GM19035 (cell line): ENCODE results near the gene VASP.

Experiments
- ATAC-seq: cut with Tn5 transposase; IDR thresholded peaks from one replicate; pipeline ENCODE4 v1.9.1; 2021; ENCODE audit not compliant: unreplicated experiment

VASP gene

DNA sequence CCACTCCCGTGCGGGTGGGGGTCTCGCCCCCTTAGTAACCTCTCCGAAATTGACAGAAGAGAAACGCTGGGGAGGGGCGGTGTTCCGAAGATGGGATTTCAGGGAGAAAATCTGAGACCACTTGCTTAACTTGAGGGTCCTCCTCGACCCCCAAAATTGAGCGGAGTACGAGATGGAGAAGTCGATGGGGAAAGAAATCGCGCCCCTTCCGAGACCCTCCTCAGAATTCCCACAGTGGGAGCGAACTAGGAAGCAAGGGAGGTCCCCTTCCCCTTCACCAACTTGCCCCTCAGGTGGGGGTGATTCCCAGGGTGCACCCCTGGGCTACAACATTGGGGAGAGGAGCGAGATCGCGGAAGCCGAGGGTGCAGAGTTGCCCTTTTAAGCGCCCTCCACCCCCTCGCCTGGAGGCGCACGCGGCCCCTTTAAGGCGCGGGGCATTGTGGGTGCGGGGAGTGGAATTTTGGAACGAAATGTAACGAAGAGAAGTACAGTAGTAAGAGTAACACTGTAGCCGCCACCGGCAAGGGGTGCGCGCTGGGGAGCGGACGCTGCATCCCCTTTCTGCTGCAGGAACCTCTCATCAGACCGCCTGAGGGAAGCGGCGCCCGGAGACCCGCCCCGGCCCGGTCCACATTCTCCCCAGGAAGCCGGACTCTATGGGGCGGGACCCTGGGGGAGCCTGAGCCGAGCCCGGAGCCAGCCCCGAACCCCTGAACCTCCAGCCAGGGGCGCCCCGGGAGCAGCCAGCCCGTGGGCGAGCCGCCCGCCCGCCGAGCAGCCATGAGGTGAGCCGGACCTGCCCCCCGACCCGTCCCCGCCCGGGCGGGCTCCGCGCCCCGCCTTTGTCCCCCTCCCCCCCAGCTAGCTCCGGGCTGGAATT, at the start of gene VASP:
Gene VASP (plus strand): TSS at position 491 of the 883 bp plus-strand sequence. CDS start 293 bp downstream, at position 784.
- ATAC-seq: peak; percentile 50

DNA sequence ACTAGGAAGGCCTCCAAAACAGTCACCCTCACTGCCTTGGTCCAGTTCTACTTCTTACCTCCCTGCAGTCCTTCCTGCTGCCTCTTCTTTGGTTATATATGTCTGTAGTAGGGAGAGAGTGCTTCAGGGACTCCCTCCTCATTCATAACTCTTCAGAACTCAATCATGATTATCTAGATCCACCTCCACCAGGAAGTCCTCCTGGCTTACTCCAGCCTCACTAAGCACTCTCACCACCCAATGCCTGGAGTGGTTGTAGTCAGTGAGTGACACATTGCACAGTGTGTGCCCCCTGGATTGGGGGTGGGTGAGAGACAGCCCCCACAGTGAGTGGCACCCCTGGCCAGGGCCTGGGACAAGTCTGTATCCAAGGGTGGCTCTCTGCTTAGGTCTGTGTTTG, 49.5 kb upstream of the VASP start:
- ATAC-seq: no peak

DNA sequence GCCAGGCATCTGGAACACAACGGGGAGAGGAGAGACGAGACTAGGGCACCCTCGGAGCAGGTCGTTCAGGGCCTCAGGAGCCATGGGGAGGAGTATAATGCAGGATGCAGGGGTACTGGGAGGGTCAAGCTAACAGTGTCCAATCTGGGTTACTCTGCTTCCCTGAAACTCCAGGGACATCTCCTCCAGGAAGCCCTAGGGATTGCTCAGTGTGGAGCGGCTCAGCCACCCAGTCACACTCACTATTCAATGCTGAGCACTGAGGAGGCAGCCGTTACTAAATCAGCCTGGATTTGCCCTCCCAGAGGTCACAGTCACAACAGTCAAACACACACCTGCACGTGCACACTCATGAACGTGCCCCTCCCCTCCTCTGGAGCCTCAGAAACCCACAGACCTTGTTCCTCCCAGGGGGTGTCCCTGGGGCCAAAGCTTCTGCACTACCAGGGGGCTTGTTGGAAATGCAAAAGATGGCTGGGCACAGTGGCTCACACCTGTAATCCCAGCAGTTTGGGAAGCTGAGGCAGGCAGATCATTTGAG, 46.4 kb upstream of the VASP start:
- no peak for ATAC-seq

DNA sequence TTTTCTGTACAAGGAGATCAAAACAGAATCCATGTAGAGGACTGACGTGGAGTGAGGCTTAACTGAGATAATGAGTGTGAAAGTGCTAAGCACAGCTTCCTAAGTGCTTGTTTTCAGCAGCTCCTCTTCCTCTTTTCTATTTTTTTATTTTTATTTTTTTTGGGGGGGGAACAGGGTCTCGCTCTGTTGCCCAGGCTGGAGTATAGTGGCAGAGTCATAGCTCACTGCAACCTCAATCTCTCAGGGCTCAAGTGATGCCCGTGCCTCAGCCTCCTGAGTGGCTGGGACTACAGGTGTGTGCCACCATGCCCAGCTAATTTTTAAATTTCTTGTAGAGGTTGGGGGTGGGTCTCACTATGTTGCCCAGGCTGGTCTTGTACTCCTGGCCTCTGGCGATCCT, 45.1 kb upstream of the VASP start:
- ATAC-seq: no peak

DNA sequence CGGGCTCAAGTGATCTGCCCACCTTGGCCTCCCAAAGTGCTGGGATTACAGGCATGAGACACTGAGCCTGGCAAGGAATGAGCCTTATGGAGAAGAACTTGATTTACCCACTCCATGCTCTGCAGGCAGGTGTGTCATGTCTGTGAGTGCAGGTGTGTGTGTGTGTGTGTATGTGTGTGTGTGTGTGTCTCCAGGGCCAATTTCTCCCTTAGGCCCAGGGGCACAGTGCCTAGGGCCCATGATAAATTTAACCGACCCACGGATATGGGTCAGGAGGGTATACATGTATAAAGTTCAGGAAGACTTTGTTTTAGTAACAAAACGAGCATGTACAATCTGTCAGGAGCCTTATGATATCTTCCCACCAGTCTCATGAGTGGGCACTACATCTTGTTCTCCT, 44.0 kb upstream of the VASP start:
- no peak for ATAC-seq

DNA sequence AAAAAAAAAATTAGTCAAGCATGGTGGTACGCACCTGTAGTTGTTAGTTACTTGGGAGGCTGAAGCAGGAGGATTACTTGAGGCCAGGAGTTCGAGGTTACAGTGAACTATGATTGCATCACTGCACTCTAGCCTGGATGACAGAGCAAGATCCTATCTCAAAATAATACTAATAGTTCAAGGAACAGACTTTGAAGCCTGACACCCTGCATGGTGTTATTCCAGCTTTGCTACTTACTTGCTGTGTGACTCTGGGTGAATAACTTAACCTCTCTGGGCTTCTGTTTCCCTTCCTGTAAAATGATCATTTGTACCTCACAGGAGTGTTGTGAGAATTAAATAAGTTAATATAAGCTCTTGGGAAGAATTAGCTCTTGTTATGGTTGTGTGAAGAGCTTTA, 43.0 kb upstream of the VASP start:
- ATAC-seq: no peak

DNA sequence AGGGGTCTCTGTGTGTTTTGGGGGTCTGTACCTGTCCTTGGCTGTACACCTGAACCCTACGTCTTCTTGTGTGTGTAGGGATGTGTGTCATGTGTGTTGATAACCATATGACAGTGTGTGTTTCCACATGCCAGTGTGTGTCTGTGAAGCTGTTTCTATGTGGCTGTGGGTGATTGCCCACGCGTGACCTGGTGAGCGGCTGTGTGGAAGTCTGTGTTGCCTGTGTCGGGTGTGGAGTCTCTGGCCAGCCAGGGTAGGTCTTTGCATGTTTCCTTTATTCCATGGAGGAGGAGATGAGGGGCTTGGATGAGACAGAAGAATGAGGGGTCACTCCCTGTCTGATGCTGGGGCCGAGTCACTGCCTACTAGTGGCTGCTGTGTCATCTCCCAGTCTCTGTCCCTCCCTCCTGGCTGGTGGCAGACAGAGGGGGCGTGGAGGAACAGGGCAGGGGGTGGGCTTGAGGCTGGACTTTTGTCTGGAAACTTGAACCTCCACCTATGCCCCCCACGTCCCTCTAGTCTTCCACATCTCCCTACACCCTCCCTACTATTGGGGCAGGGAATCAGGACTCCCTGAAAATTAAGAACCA, 42.3 kb upstream of the VASP start:
- no peak for ATAC-seq

DNA sequence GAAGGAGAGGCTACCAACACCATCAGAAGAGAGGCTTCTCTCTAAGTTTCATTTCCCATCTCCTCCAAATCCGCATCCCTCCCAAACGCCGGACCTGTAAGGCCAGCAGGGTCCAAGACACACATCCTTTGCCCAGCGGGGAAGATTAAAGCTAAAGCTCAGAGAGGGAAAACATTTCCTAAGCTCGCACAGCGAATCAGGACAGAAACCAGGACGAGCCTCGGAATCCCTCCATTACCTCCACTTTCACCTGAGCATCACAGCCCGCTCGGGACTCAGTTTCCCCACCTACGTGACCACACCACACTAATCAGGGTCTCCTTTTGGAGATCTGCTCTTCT, 40.2 kb upstream of the VASP start:
- ATAC-seq: no peak

DNA sequence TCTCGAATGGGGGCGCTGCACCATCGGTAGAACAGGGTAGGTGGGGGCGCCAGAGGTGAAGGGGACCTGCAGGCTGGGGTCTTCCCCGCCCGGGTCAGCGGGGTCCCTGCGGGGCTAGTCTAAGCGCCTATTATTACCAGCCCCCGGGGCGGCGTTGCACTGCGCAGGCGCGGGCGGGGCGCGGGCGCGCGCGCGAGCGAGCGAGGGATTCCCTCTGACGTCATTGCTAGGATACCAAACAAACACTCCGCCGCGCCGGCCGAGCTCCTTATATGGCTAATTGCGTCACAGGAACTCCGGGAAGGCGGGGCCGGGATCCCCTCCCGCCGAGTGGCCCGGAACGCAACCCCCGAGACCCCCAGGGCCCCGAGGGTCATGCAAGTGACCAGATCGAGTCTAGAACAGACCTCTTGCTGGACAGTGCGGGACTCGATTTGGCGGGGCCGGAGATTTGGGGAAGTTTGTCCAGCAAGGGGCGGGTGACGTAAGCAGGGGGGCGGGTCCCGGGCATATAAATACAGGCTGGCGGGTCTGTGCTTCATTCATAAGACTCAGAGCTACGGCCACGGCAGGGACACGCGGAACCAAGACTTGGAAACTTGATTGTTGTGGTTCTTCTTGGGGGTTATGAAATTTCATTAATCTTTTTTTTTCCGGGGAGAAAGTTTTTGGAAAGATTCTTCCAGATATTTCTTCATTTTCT, 39.7 kb upstream of the VASP start, which contains the start of gene FOSB:
Gene FOSB (plus strand): TSS at position 541 of the 703 bp plus-strand sequence. CDS start 591 bp downstream, outside the sequence.
- peak; percentile 52 for ATAC-seq

DNA sequence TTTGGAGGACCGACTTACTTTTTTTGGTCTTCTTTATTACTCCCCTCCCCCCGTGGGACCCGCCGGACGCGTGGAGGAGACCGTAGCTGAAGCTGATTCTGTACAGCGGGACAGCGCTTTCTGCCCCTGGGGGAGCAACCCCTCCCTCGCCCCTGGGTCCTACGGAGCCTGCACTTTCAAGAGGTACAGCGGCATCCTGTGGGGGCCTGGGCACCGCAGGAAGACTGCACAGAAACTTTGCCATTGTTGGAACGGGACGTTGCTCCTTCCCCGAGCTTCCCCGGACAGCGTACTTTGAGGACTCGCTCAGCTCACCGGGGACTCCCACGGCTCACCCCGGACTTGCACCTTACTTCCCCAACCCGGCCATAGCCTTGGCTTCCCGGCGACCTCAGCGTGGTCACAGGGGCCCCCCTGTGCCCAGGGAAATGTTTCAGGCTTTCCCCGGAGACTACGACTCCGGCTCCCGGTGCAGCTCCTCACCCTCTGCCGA, 39.1 kb upstream of the VASP start:
- ATAC-seq: peak; percentile 4

DNA sequence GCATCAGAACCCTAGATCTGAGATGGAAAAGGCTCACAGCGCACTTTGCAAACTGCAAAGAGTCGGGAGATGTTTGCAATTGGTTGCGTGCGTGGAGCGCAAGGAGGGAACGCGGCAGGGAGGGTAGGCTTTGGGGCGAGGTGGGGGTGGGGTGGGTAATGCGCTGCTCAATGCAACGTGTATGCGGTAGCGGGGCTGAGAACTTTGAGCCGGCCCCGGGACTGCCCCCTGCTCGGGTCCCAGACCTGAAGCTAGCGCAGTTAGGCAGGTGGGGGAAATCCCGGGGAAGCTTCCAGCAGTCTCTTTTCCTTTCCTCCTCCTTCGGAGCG, 38.5 kb upstream of the VASP start:
- ATAC-seq: peak; percentile 37

DNA sequence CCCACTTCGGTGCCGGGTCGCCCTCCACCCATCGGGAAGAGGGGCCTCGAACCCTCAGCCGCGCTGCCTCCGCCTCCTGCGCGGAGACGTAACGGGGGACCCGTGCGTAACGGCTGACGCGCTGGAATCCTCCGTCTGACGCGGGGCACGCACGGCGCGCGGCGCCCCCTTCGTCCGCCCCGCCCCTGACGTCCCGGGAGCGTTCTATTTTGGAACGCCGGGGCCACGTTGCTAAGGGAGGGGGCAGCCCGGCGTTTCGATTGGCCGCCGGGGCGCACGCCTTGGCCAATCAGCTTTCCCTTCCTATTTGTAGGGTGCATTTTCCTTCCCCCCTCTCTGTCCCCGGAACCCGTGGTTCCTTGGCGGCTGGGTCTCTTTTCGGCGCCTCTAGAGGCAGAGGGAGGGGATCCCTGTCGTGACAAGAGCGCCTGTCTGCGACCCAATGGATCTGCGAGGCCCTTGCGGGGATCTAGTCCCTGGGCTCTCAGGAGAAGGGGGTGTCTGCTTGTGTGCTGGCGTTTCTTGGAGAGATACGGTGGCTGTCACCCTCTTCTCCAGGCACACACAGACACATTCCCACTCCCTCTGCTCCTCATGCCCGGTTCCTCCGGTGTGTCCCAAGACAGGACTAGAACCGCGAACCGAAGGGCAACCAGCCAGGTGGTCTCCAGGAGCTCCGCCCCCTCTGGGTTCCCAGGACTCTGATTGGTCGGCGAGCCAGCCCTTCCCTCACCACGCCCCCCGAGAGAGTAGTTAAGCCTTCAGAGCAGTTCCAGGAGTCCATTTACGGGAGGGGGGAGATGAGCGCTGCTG, 37.9 kb upstream of the VASP start:
- ATAC-seq: peak; percentile 61

DNA sequence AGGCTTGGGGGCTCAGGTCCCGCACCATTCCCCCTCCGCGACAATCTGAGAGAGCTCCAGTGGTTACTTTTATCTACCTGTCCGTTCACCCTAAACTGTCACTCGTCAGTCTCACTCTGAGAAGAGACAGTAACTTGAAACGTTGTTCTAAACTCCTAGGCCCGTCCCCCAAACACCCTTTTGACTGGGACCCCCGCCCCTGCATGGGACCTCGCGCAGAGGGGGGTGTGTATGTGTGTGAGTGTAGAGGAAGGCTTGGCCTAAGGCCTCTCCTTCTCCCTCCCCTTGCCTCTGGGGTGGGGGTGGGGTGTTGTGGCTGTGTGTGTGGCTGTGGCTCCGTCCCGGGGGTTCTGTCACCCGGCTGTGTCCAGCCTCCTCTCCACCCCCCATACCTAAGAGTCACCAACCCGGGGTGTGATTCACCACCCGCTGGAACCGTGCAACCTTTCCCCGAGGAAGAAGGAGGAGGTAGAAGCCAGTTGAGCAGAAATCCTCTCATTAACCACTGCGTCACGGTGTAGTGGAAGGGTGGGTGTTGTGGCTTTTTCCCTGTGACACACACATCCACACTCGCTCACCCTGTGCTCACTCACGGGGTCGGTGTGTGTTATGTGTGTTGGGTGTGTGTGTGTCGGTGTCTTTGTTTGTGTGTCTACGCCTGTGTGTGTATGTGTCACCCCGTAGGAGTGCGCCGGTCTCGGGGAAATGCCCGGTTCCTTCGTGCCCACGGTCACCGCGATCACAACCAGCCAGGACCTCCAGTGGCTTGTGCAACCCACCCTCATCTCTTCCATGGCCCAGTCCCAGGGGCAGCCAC, 37.1 kb upstream of the VASP start:
- no peak for ATAC-seq

DNA sequence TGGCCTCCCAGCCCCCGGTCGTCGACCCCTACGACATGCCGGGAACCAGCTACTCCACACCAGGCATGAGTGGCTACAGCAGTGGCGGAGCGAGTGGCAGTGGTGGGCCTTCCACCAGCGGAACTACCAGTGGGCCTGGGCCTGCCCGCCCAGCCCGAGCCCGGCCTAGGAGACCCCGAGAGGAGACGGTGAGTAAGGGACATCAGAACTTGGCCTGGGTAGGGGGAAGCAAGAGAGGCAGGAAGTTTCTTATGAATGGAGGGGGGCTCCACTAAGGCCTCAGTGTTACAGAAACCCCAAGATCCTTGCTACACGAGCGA, 36.6 kb upstream of the VASP start:
- no peak for ATAC-seq

DNA sequence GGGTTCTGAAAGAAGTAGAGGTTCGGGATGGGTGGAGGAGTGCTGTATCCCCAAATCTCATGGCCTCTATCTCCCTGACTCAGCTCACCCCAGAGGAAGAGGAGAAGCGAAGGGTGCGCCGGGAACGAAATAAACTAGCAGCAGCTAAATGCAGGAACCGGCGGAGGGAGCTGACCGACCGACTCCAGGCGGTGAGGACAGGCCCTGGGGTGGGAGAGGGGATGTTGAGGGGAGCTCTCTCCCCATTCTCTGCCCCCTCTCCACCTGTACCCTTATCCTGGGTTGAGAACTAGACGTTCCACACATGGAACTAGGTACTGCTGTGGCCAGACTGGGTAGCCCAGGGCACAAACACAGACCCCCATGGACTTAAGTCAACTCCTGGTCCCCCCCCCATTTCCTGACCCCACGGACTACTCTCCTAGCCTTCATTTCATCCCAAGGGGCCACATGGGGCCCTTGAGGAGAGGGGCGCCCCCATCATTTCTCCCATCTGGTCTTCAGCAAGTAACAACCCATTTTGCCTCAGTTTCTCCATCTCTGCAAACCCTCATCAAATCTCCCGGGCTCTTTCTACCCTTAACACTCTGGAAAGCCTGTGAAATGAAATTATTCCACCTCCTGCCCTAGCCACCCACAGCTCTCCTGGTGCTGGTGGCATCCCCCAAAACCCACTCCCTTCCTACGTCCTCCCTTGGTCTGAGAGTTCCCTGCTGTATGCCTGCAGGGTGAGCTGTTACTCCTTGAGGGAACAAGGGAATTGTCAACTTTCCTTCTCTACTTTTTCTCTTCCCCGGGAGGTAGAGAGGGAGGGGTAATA, 36.0 kb upstream of the VASP start:
- ATAC-seq: no peak

DNA sequence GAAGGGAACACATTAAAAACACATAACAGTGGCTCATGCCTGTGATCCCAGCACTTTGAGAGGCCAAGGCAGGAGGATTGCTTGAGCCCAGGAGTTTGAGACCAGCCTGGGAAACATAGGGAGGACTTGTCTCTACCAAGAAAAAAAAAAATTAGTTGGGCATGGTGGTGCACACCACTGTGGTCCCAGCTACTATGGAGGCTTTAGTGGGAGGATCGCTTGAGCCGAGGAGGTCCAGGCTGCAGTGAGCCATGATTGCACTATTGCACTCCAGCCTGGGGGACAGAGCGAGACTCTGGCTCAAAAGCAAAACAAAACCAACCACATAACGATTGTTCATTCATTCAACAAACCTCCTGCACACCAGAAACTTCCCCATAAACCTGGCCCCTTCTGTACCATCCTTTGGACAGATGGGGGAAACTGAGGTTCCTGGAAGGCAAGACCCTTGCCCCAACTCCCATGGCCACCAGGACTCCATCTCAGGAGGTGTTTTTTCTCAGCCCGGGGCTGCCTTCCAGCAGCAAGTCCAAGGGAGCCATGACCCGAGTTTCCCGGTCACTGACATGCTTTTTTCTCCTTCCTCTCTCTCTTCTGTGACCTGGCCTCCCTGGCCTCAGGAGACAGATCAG, 35.2 kb upstream of the VASP start:
- ATAC-seq: no peak

DNA sequence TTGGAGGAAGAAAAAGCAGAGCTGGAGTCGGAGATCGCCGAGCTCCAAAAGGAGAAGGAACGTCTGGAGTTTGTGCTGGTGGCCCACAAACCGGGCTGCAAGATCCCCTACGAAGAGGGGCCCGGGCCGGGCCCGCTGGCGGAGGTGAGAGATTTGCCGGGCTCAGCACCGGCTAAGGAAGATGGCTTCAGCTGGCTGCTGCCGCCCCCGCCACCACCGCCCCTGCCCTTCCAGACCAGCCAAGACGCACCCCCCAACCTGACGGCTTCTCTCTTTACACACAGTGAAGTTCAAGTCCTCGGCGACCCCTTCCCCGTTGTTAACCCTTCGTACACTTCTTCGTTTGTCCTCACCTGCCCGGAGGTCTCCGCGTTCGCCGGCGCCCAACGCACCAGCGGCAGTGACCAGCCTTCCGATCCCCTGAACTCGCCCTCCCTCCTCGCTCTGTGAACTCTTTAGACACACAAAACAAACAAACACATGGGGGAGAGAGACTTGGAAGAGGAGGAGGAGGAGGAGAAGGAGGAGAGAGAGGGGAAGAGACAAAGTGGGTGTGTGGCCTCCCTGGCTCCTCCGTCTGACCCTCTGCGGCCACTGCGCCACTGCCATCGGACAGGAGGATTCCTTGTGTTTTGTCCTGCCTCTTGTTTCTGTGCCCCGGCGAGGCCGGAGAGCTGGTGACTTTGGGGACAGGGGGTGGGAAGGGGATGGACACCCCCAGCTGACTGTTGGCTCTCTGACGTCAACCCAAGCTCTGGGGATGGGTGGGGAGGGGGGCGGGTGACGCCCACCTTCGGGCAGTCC, 34.5 kb upstream of the VASP start:
- ATAC-seq: no peak

DNA sequence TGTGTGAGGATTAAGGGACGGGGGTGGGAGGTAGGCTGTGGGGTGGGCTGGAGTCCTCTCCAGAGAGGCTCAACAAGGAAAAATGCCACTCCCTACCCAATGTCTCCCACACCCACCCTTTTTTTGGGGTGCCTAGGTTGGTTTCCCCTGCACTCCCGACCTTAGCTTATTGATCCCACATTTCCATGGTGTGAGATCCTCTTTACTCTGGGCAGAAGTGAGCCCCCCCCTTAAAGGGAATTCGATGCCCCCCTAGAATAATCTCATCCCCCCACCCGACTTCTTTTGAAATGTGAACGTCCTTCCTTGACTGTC, 34.0 kb upstream of the VASP start:
- no peak for ATAC-seq
